ENCODE results near the gene FOXD3.

Gene FOXD3

DNA sequence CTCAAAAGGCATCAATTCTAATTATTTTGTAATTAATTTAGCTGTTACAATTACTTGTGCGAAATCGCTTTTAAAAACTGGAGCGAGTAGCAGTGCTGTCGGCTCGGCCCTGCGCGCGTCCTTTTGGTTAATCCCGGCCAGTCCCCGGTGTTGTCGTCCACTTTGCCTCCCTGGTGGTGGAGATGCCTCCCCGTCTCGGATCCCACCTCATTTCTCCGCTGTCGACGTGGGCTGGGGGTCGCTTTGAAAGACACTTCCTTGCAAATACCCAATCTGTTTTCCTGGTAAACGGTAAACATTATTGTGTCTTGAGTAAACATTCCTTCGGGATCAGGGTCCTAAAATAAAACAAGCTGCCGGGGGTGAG is 3.7 kb downstream of the FOXD3 start:
- H3K4me3 ChIP-seq (ENCODE audit: low read depth, low read length), result no peak overlapping the region
- TF ChIP-seq, protein P1, sequence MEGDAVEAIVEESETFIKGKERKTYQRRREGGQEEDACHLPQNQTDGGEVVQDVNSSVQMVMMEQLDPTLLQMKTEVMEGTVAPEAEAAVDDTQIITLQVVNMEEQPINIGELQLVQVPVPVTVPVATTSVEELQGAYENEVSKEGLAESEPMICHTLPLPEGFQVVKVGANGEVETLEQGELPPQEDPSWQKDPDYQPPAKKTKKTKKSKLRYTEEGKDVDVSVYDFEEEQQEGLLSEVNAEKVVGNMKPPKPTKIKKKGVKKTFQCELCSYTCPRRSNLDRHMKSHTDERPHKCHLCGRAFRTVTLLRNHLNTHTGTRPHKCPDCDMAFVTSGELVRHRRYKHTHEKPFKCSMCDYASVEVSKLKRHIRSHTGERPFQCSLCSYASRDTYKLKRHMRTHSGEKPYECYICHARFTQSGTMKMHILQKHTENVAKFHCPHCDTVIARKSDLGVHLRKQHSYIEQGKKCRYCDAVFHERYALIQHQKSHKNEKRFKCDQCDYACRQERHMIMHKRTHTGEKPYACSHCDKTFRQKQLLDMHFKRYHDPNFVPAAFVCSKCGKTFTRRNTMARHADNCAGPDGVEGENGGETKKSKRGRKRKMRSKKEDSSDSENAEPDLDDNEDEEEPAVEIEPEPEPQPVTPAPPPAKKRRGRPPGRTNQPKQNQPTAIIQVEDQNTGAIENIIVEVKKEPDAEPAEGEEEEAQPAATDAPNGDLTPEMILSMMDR (conservative IDR thresholded peaks at IDR 0.05; ENCODE audit: low read depth, low read length), result no peak
- DNase-seq (ENCODE audit: low read depth), result no peak

GRCh38 chr1:63326473-63327380 is 4.4 kb downstream of the FOXD3 start:
- TF ChIP-seq, protein P1 (conservative IDR thresholded peaks at IDR 0.05; ENCODE audit: low read depth, low read length), result no peak
- DNase-seq (ENCODE audit: low read depth), result no peak
- no peak overlapping the region for H3K4me3 ChIP-seq (ENCODE audit: low read depth, low read length)

- no peak overlapping the region for H3K4me3 ChIP-seq (ENCODE audit: low read depth, low read length)
- TF ChIP-seq, protein P1 (conservative IDR thresholded peaks at IDR 0.05; ENCODE audit: low read depth, low read length), result peak; percentile 86
- DNase-seq (ENCODE audit: low read depth), result peak; percentile 67
Measured at GRCh38 chr1:63327417-63328054, 5.2 kb downstream of the FOXD3 start.

DNA sequence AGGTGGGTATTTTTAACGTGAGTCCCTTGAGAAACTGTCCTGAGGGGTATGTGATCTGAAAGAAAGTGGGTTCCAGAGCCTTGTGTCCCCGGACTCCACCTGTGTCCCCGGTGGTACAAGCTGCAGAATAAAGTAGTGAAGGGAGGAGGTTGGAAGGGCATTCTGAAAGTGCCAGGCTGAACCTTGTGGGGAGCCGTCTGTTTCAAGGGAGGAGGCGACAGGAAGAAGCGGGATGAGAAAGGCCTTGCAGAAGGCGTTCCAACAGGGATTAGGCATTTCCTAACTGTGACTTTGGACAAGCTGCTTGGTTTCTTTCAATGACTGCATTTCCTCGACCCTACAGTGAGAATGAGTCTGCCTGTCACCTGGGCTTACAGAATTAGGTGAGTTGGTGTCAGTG is 5.8 kb downstream of the FOXD3 start:
- no peak overlapping the region for H3K4me3 ChIP-seq (ENCODE audit: low read depth, low read length)
- no peak for DNase-seq (ENCODE audit: low read depth)
- TF ChIP-seq, protein P1 (conservative IDR thresholded peaks at IDR 0.05; ENCODE audit: low read depth, low read length), result no peak

- no peak overlapping the region for H3K4me3 ChIP-seq (ENCODE audit: low read depth, low read length)
- TF ChIP-seq, protein P1 (conservative IDR thresholded peaks at IDR 0.05; ENCODE audit: low read depth, low read length), result no peak
- DNase-seq (ENCODE audit: low read depth), result no peak
Measured at GRCh38 chr1:63328781-63329180, 6.4 kb downstream of the FOXD3 start.

DNA sequence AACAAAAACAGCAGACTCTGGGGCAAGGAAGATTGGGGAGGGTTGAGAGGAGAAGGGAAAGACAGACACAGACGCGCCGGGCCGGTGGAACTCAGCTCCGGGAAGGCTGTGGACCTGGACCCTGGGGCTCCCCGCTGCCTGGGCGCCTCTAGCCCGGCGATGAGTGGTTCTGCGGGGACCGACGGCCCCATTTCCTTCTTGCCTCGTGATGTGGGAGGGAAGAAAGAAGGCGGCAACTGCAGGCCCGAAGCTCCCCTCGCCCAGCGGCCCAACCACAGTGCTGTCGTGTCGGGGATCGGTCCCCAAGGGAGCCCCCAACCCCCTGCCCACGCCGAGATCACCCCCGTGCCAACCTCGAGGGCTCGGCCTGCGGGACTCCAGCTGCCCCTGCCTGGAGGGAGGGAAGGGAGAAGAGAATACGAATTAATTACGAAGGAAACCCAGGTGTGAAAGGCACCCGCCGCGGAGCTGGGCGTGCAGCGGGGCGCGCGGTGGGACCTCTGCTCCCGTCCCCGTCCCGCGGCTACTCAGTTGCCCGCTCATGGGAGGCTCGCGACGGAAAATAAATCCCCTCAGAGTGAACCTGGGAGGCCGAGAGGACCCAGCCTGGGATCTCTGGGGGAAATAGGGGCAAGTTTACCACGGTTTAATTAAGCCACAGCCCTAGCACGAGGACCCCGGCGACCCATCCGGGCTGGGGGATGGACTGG is 7.4 kb downstream of the FOXD3 start:
- TF ChIP-seq, protein P1 (conservative IDR thresholded peaks at IDR 0.05; ENCODE audit: low read depth, low read length), result no peak
- DNase-seq (ENCODE audit: low read depth), result no peak
- no peak overlapping the region for H3K4me3 ChIP-seq (ENCODE audit: low read depth, low read length)
